K562 (cell line): ENCODE data around the gene SLC4A9. TPM values are rescaled to one million over a fixed set of nuclear protein-coding genes. Genes with fewer than 3 reads are reported as not detected.

Experiments
- ATAC-seq: fragments of 200-7000 bp; cut with Tn5 transposase; 3 replicates; pipeline ENCODE4 v1.9.1; 2020; ENCODE audit warnings: moderate library complexity
- BruUV-seq: library from RNA; stranded (reverse); fragments of 400-500 nt; replicated peaks from 2 replicates; lab custom pipeline; 2021; lab: Mats Ljungman, UMichigan
- CTCF ChIA-PET: fragments of 300-600 bp; formaldehyde crosslinking; extraction: SDS; loops from one replicate; lab custom pipeline; 2021; ENCODE audit warnings: low intra/inter-chr PET ratio; lab: Yijun Ruan, JAX
- POLR2A ChIA-PET: fragments of 300-600, 350-650 bp; sonication (Branson Sonifier 250); formaldehyde crosslinking; extraction: SDS; loops from one replicate; lab custom pipeline; 2021; ENCODE audit warnings: antibody characterized with exemption, inconsistent platforms; lab: Yijun Ruan, JAX
- DNase-seq, 4 experiments: peaks; one replicate each; pipeline versions ENCODE4 v3.0.0 to v3.0.0-alpha.2; 2011 to 2018; ENCODE audit warnings: low spot score in 3 of 4, mixed read lengths in 3 of 4; ENCODE audit errors: extremely low read depth in 1 of 4
- FAIRE-seq: peaks from 2 replicates; lab custom pipeline; 2011; peaks lifted over from hg19 to GRCh38; lab: Jason Lieb, UNC
- H2AFZ ChIP-seq: 2 replicates; pipeline ENCODE4 v1.6.0; 2011; ENCODE audit warnings: low read depth, low read length, control low read depth, inconsistent platforms
- H3K27ac ChIP-seq: fragments of 200-600 bp; 3 replicates; pipeline ENCODE4 v1.8.0; 2011; ENCODE audit warnings: low read depth, mild to moderate bottlenecking, control low read depth, inconsistent platforms, low read length, moderate library complexity, mixed read lengths; ENCODE audit errors: extremely low read depth
- H3K27me3 ChIP-seq, 2 experiments: fragments of 300-600 bp in 1 of 2; 2 replicates in 1 of 2; 3 replicates in 1 of 2; pipeline versions ENCODE4 v1.6.0 to v1.8.0; 2011; ENCODE audit warnings: inconsistent platforms in 2 of 2, low read length in 2 of 2, mild to moderate bottlenecking in 1 of 2, mixed read lengths in 1 of 2, moderate library complexity in 1 of 2; ENCODE audit not compliant: control insufficient read depth in 2 of 2, insufficient read depth in 2 of 2
- H3K36me3 ChIP-seq: fragments of 300-600 bp; 3 replicates; pipeline ENCODE4 v1.8.0; 2011; ENCODE audit warnings: mild to moderate bottlenecking, low read length, inconsistent platforms; ENCODE audit not compliant: control insufficient read depth, insufficient read depth
- H3K4me1 ChIP-seq, 2 experiments: fragments of 200-600 bp in 1 of 2; replicated peaks in 1 of 2; 2 replicates in 1 of 2; 3 replicates in 1 of 2; pipeline versions ENCODE4 v1.5.1 to v1.8.0; 2011; ENCODE audit warnings: inconsistent platforms in 2 of 2, low read length in 2 of 2, mild to moderate bottlenecking in 1 of 2, mixed read lengths in 1 of 2, moderate library complexity in 1 of 2; ENCODE audit not compliant: control insufficient read depth in 2 of 2, insufficient read depth in 2 of 2
- H3K4me2 ChIP-seq: 2 replicates; pipeline ENCODE4 v1.6.1; 2011; ENCODE audit warnings: low read length, control low read depth, inconsistent platforms, mixed read lengths; ENCODE audit not compliant: insufficient read depth
- H3K4me3 ChIP-seq: fragments of 200-600 bp; sonication (generic), shearing (Covaris generic); 2 replicates; pipeline ENCODE4 v1.5.1; 2016; ENCODE audit warnings: control low read depth, inconsistent platforms
- H3K79me2 ChIP-seq: fragments of 200-600 bp; 3 replicates; pipeline ENCODE4 v1.8.0; 2011; ENCODE audit warnings: low read length, inconsistent platforms; ENCODE audit not compliant: control insufficient read depth, insufficient read depth
- H3K9ac ChIP-seq, 2 experiments: 2 replicates each; pipeline versions ENCODE4 v1.6.0 to v1.6.1; 2011; ENCODE audit warnings: low read depth in 2 of 2, low read length in 2 of 2, control low read depth in 1 of 2, inconsistent platforms in 1 of 2, mild to moderate bottlenecking in 1 of 2, mixed read lengths in 1 of 2; ENCODE audit not compliant: insufficient read depth in 1 of 2
- H3K9me1 ChIP-seq: one replicate; pipeline ENCODE4 v1.6.0; 2011; ENCODE audit warnings: inconsistent platforms, mild to moderate bottlenecking, low read length, moderate library complexity; ENCODE audit not compliant: control insufficient read depth, insufficient read depth
- H3K9me3 ChIP-seq: replicated peaks from 2 replicates; pipeline ENCODE4 v1.5.1; 2011; ENCODE audit warnings: low read depth, low read length, inconsistent platforms; ENCODE audit not compliant: control insufficient read depth, insufficient read depth
- H4K20me1 ChIP-seq: replicated peaks from 2 replicates; pipeline ENCODE4 v1.6.1; 2011; ENCODE audit warnings: low read length, inconsistent platforms, mixed read lengths; ENCODE audit not compliant: control insufficient read depth, insufficient read depth
- C11orf30 ChIP-seq: fragments of 450-650 bp; IDR thresholded peaks from 2 replicates; pipeline ENCODE4 v1.6.1; 2016; ENCODE audit warnings: low read depth, mild to moderate bottlenecking
- CEBPG ChIP-seq, 3 experiments: fragments of 200-800 bp in 1 of 3; sonication (Bioruptor generic) in 1 of 3; sonication (generic) in 1 of 3; formaldehyde crosslinking in 1 of 3; IDR thresholded peaks in 2 of 3; conservative IDR thresholded peaks in 1 of 3; 2 replicates each; pipeline versions ENCODE4 v1.6.1 to v1.8.0; 2016 to 2022; ENCODE audit warnings: missing compliant biosample characterization in 2 of 3, missing genetic modification characterization in 2 of 3, mild to moderate bottlenecking in 1 of 3, missing genetic modification reagents in 1 of 3
- ERF ChIP-seq: fragments of 450-650 bp; formaldehyde crosslinking; IDR thresholded peaks from 2 replicates; pipeline ENCODE4 v1.4.0; 2020; ENCODE audit warnings: mild to moderate bottlenecking, mixed read lengths
- POLR2B ChIP-seq: fragments of 450-650 bp; IDR thresholded peaks from 2 replicates; pipeline ENCODE4 v1.6.1; 2018; ENCODE audit warnings: low read depth; ENCODE audit not compliant: partially characterized antibody
- SAFB ChIP-seq: fragments of 200-400 bp; formaldehyde crosslinking; IDR thresholded peaks from 2 replicates; pipeline ENCODE4 v1.6.1; 2017; ENCODE audit warnings: low read depth, low read length, borderline replicate concordance
- SRSF9 ChIP-seq: fragments of 200-400 bp; formaldehyde crosslinking; IDR thresholded peaks from 2 replicates; pipeline ENCODE4 v1.6.1; 2017; ENCODE audit warnings: low read depth, low read length, borderline replicate concordance
- ZNF384 ChIP-seq: IDR thresholded peaks from 2 replicates; pipeline ENCODE4 v1.6.1; 2012; ENCODE audit warnings: low read depth, low read length, improper control_type of control experiment
- ZNF398 ChIP-seq: fragments of 250-450 bp; sonication (Bioruptor Pico); IDR thresholded peaks from 2 replicates; pipeline ENCODE4 v1.8.0; 2021; ENCODE audit warnings: moderate library complexity, mild to moderate bottlenecking, inconsistent platforms
- ZNF76 ChIP-seq: fragments of 250-450 bp; sonication (Bioruptor Pico); IDR thresholded peaks from 2 replicates; pipeline ENCODE4 v1.4.0; 2020; ENCODE audit warnings: mild to moderate bottlenecking, moderate library complexity, borderline replicate concordance
- in situ Hi-C: fragments of 300-500 bp; cut with MboI; formaldehyde crosslinking; loops from 4 replicates; pipeline ENCODE4 v1.15.0; 2018; ENCODE audit warnings: inconsistent platforms, mixed read lengths
- intact Hi-C: fragments of 100-400 bp; cut with micrococcal nuclease; formaldehyde crosslinking; loops from 2 replicates; pipeline ENCODE4 v1.14.2; 2022
- polyA plus RNA-seq, 8 experiments: library from polyadenylated mRNA; depleted of rRNA in 4 of 8; stranded (reverse) in 5 of 8; unstranded in 3 of 8; fragments of >200 nt; fragmentation: Nextera tagmentation in 2 of 8; fragmentation: Illumina TruSeq in 1 of 8; extraction: Ambion mirVana in 2 of 8; extraction: Trizol in 1 of 8; gene quantifications; 2 replicates each; pipeline versions ENCODE4 v1.2.1 to v1.2.3, GENCODE V29; 2011 to 2014; ENCODE audit warnings: inconsistent platforms in 1 of 8, missing spikeins in 1 of 8
- total RNA-seq, 7 experiments: library from RNA; depleted of rRNA in 6 of 7; stranded (reverse); fragments of >200 nt in 6 of 7; fragmentation: Illumina TruSeq in 2 of 7; extraction: Trizol in 2 of 7; gene quantifications; 2 replicates each; pipeline versions ENCODE4 v1.2.1 to v1.2.3, GENCODE V29; 2011 to 2021; ENCODE audit warnings: low replicate concordance in 1 of 7
- TF ChIP-seq, protein P1 (sequence below): fragments of 450-650 bp; formaldehyde crosslinking; IDR thresholded peaks from 2 replicates; pipeline ENCODE4 v1.4.0; 2020; ENCODE audit warnings: mild to moderate bottlenecking
- TF ChIP-seq, protein P2 (sequence below): sonication (generic); formaldehyde crosslinking; IDR thresholded peaks from 2 replicates; pipeline ENCODE4 v1.8.0; 2023; ENCODE audit warnings: missing genetic modification reagents, mild to moderate bottlenecking, borderline replicate concordance

SLC4A9 gene
- total and polyA plus RNA-seq, 9 of the 15 experiments (the other 6 are each of a cell fraction or from before 2014, with no cell fraction given): 0.05 to 0.13 TPM; not detected in 7

- no peak for TF ChIP-seq POLR2B
These were observed 20.4 kb upstream of the SLC4A9 start (continued) for GRCh38 chr5:140339636-140340035.

DNA sequence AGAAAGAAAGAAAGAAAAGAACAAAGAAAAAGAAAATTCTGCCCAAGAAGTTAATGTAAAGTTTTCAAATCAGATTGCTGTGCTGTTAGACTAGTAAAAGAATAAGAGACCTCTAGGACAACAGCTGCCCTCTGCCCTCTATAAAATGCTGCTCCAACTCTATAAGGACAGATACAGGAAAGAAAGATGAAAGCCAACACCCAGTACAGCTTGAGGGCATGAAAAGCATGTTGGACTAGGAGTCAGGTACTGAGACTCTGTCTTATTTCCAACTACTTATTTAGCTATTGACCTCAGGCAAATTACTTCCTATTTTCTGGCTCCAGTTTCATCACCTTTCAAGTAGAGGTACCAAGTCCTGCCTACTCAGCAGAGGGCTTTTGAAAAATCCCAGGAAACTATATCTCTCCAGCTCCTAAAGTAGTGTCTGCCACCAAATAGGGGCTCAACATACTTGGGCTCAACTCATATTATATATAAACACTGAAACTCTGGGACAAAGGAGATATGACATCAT is 19.3 kb upstream of the SLC4A9 start:
- DNase-seq (no peak), FAIRE-seq (no peak), ATAC-seq (no peak)
- no peaks in the 10 kb centered on the region for H3K36me3 ChIP-seq
- POLR2A ChIA-PET: interaction anchor here (1.2 to 1.5 kb wide), 2 partner anchors 11 to 19 kb away, joined by 3 read pairs; no protein-coding TSS in a partner anchor
- intact Hi-C loops (no loop called here), in situ Hi-C loops (no loop called here)
- H2AFZ ChIP-seq: no peak overlapping the region
- TF ChIP-seq ERF (CRISPR knock-in tag) (no peak), C11orf30 (no peak), ZNF76 (CRISPR knock-in tag) (no peak), ZNF398 (no peak), ZNF384 (no peak), CEBPG (CRISPR knock-in tag; IDR thresholded peaks at IDR 0.05) (no peak), CEBPG (tag; conservative IDR thresholded peaks at IDR 0.05 in 1 of 2, IDR thresholded peaks at IDR 0.05 in 1 of 2) (no peak), SRSF9 (no peak), SAFB (no peak)
- TF ChIP-seq, protein P1, sequence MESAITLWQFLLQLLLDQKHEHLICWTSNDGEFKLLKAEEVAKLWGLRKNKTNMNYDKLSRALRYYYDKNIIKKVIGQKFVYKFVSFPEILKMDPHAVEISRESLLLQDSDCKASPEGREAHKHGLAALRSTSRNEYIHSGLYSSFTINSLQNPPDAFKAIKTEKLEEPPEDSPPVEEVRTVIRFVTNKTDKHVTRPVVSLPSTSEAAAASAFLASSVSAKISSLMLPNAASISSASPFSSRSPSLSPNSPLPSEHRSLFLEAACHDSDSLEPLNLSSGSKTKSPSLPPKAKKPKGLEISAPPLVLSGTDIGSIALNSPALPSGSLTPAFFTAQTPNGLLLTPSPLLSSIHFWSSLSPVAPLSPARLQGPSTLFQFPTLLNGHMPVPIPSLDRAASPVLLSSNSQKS (CRISPR knock-in tag): no peak
- TF ChIP-seq, protein P2, sequence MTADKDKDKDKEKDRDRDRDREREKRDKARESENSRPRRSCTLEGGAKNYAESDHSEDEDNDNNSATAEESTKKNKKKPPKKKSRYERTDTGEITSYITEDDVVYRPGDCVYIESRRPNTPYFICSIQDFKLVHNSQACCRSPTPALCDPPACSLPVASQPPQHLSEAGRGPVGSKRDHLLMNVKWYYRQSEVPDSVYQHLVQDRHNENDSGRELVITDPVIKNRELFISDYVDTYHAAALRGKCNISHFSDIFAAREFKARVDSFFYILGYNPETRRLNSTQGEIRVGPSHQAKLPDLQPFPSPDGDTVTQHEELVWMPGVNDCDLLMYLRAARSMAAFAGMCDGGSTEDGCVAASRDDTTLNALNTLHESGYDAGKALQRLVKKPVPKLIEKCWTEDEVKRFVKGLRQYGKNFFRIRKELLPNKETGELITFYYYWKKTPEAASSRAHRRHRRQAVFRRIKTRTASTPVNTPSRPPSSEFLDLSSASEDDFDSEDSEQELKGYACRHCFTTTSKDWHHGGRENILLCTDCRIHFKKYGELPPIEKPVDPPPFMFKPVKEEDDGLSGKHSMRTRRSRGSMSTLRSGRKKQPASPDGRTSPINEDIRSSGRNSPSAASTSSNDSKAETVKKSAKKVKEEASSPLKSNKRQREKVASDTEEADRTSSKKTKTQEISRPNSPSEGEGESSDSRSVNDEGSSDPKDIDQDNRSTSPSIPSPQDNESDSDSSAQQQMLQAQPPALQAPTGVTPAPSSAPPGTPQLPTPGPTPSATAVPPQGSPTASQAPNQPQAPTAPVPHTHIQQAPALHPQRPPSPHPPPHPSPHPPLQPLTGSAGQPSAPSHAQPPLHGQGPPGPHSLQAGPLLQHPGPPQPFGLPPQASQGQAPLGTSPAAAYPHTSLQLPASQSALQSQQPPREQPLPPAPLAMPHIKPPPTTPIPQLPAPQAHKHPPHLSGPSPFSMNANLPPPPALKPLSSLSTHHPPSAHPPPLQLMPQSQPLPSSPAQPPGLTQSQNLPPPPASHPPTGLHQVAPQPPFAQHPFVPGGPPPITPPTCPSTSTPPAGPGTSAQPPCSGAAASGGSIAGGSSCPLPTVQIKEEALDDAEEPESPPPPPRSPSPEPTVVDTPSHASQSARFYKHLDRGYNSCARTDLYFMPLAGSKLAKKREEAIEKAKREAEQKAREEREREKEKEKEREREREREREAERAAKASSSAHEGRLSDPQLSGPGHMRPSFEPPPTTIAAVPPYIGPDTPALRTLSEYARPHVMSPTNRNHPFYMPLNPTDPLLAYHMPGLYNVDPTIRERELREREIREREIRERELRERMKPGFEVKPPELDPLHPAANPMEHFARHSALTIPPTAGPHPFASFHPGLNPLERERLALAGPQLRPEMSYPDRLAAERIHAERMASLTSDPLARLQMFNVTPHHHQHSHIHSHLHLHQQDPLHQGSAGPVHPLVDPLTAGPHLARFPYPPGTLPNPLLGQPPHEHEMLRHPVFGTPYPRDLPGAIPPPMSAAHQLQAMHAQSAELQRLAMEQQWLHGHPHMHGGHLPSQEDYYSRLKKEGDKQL (CRISPR knock-in tag): no peak
- CTCF ChIA-PET: no interaction called here
- no peaks in the 10 kb centered on the region for H3K79me2 ChIP-seq
- no peaks in the 10 kb centered on the region for H3K9me3 ChIP-seq
- no peaks in the 10 kb centered on the region for H3K9me1 ChIP-seq
- H3K9ac ChIP-seq: no peak overlapping the region
- H3K27ac ChIP-seq: no peak overlapping the region
- no peak overlapping the region for H3K4me3 ChIP-seq
- no peaks in the 10 kb centered on the region for H3K27me3 ChIP-seq
- no TSS peak for BruUV-seq
- H3K4me2 ChIP-seq: no peak overlapping the region
- peaks cover 5 to 10% of the 10 kb centered on the region in 2 experiments; a peak in 2 of 5 replicates for H3K4me1 ChIP-seq
- H4K20me1 ChIP-seq: no peaks in the 10 kb centered on the region
